Activated naive CD8-positive, alpha-beta T cell treated with anti-CD3 and anti-CD28 coated beads for 36 hours (primary cell): ENCODE data around the gene CD300H. TPM values are rescaled to one million over a fixed set of nuclear protein-coding genes. Genes with fewer than 3 reads are reported as not detected.

ENCODE experiments used
- DNase-seq: peaks from one replicate; pipeline ENCODE4 v3.0.0; 2021
- H3K27ac Mint-ChIP-seq: one replicate; pipeline ENCODE4 v1.8.0; 2022; ENCODE audit warnings: mild to moderate bottlenecking, moderate library complexity, mixed read lengths
- H3K27me3 Mint-ChIP-seq: one replicate; pipeline ENCODE4 v1.8.0; 2022; ENCODE audit warnings: mild to moderate bottlenecking, mixed read lengths
- H3K36me3 Mint-ChIP-seq: one replicate; pipeline ENCODE4 v1.8.0; 2021; ENCODE audit warnings: mild to moderate bottlenecking, mixed read lengths
- H3K4me1 Mint-ChIP-seq: one replicate; pipeline ENCODE4 v1.8.0; 2021; ENCODE audit warnings: mixed read lengths
- H3K4me3 Mint-ChIP-seq: one replicate; pipeline ENCODE4 v1.8.0; 2022; ENCODE audit warnings: mild to moderate bottlenecking, moderate library complexity, mixed read lengths
- H3K9me3 Mint-ChIP-seq: one replicate; pipeline ENCODE4 v1.8.0; 2022; ENCODE audit warnings: mixed read lengths
- total RNA-seq, 2 experiments: library from RNA; stranded (reverse); gene quantifications; one replicate each; pipeline ENCODE4 v1.2.3, GENCODE V29; 2021

Gene CD300H
- total RNA-seq, 2 experiments from 2014 or later, result not detected

GRCh38 chr17:74547264-74547663 lies 20.0 kb downstream of the CD300H start:
- H3K27me3 Mint-ChIP-seq, result no peaks in the 10 kb centered on the region
- no peak for DNase-seq
- peaks cover 4% of the 10 kb centered on the region for H3K4me1 Mint-ChIP-seq
- H3K9me3 Mint-ChIP-seq, result no peaks in the 10 kb centered on the region
- no peak overlapping the region for H3K4me3 Mint-ChIP-seq
- H3K36me3 Mint-ChIP-seq, result no peaks in the 10 kb centered on the region
- H3K27ac Mint-ChIP-seq, result no peak overlapping the region

- DNase-seq, result no peak
- Mint-ChIP-seq H3K4me3 (no peak overlapping the region), H3K36me3 (no peaks in the 10 kb centered on the region), H3K9me3 (no peaks in the 10 kb centered on the region), H3K27me3 (no peaks in the 10 kb centered on the region), H3K4me1 (peaks cover 4% of the 10 kb centered on the region), H3K27ac (no peak overlapping the region)
Measured at GRCh38 chr17:74546586-74546985, 20.7 kb downstream of the CD300H start.

GRCh38 chr17:74545843-74546230 lies 21.5 kb downstream of the CD300H start, which contains the start of gene CD300C:
Gene CD300C, minus strand, starts transcription at chr17:74546115. Its CDS starts 333 bp downstream, at chr17:74545782.
- no peak for DNase-seq
- Mint-ChIP-seq H3K27ac (no peak within 1 kb of the TSS), H3K36me3 (no peaks in the 10 kb centered on the region), H3K27me3 (no peaks in the 10 kb centered on the region), H3K4me1 (peaks cover 4% of the 10 kb centered on the region), H3K4me3 (no peak within 1 kb of the TSS), H3K9me3 (no peaks in the 10 kb centered on the region)

- Mint-ChIP-seq H3K4me3 (no peak overlapping the region), H3K27ac (no peak overlapping the region), H3K27me3 (no peaks in the 10 kb centered on the region), H3K4me1 (peaks cover 4% of the 10 kb centered on the region), H3K36me3 (no peaks in the 10 kb centered on the region), H3K9me3 (no peaks in the 10 kb centered on the region)
- no peak for DNase-seq
Measured at GRCh38 chr17:74544991-74545842, 22.1 kb downstream of the CD300H start.

- no peak for DNase-seq
- H3K9me3 Mint-ChIP-seq, result no peaks in the 10 kb centered on the region
- no peak overlapping the region for H3K27ac Mint-ChIP-seq
- H3K36me3 Mint-ChIP-seq, result no peaks in the 10 kb centered on the region
- no peaks in the 10 kb centered on the region for H3K27me3 Mint-ChIP-seq
- no peak overlapping the region for H3K4me3 Mint-ChIP-seq
- peaks cover 4% of the 10 kb centered on the region for H3K4me1 Mint-ChIP-seq
Measured at GRCh38 chr17:74543891-74544760, 23.2 kb downstream of the CD300H start.

GRCh38 chr17:74543406-74543805 lies 23.9 kb downstream of the CD300H start:
- Mint-ChIP-seq H3K9me3 (no peaks in the 10 kb centered on the region), H3K4me1 (peaks cover 4% of the 10 kb centered on the region), H3K27me3 (no peaks in the 10 kb centered on the region), H3K27ac (no peak overlapping the region), H3K4me3 (no peak overlapping the region), H3K36me3 (no peaks in the 10 kb centered on the region)
- no peak for DNase-seq

- H3K27ac Mint-ChIP-seq, result no peak overlapping the region
- peaks cover 4% of the 10 kb centered on the region for H3K4me1 Mint-ChIP-seq
Measured at GRCh38 chr17:74542727-74543383, 24.5 kb downstream of the CD300H start.

GRCh38 chr17:74542166-74542565 lies 25.1 kb downstream of the CD300H start:
- Mint-ChIP-seq H3K27me3 (peaks cover under 1% of the 10 kb centered on the region), H3K4me1 (no peaks in the 10 kb centered on the region), H3K9me3 (no peaks in the 10 kb centered on the region), H3K4me3 (no peak overlapping the region), H3K27ac (no peak overlapping the region), H3K36me3 (no peaks in the 10 kb centered on the region)
- no peak for DNase-seq

More at GRCh38 chr17:74542727-74543383, 24.5 kb downstream of the CD300H start:
- no peaks in the 10 kb centered on the region for H3K36me3 Mint-ChIP-seq
- H3K27me3 Mint-ChIP-seq, result no peaks in the 10 kb centered on the region
- DNase-seq, result no peak
- H3K4me3 Mint-ChIP-seq, result no peak overlapping the region
- no peaks in the 10 kb centered on the region for H3K9me3 Mint-ChIP-seq

GRCh38 chr17:74541176-74542111 lies 25.9 kb downstream of the CD300H start:
- Mint-ChIP-seq H3K4me3 (no peak overlapping the region), H3K4me1 (no peaks in the 10 kb centered on the region), H3K27ac (no peak overlapping the region), H3K9me3 (no peaks in the 10 kb centered on the region), H3K27me3 (peaks cover 8% of the 10 kb centered on the region), H3K36me3 (no peaks in the 10 kb centered on the region)
- no peak for DNase-seq

GRCh38 chr17:74539281-74539820 lies 28.0 kb downstream of the CD300H start:
- Mint-ChIP-seq H3K27me3 (peaks cover 22% of the 10 kb centered on the region), H3K9me3 (no peaks in the 10 kb centered on the region), H3K4me1 (no peaks in the 10 kb centered on the region), H3K36me3 (no peaks in the 10 kb centered on the region), H3K4me3 (no peak overlapping the region), H3K27ac (no peak overlapping the region)
- no peak for DNase-seq

GRCh38 chr17:74536890-74537289 lies 30.4 kb downstream of the CD300H start:
- H3K4me1 Mint-ChIP-seq, result peaks cover 2% of the 10 kb centered on the region
- H3K36me3 Mint-ChIP-seq, result no peaks in the 10 kb centered on the region
- H3K27ac Mint-ChIP-seq, result no peak overlapping the region
- H3K9me3 Mint-ChIP-seq, result no peaks in the 10 kb centered on the region
- peaks cover 45% of the 10 kb centered on the region for H3K27me3 Mint-ChIP-seq
- DNase-seq, result no peak
- H3K4me3 Mint-ChIP-seq, result no peak overlapping the region

- H3K9me3 Mint-ChIP-seq, result no peaks in the 10 kb centered on the region
- H3K27ac Mint-ChIP-seq, result no peak overlapping the region
- no peaks in the 10 kb centered on the region for H3K36me3 Mint-ChIP-seq
- no peak overlapping the region for H3K4me3 Mint-ChIP-seq
- H3K4me1 Mint-ChIP-seq, result peaks cover 2% of the 10 kb centered on the region
- no peak for DNase-seq
- peaks cover 63% of the 10 kb centered on the region for H3K27me3 Mint-ChIP-seq
Measured at GRCh38 chr17:74532115-74532514, 35.2 kb downstream of the CD300H start.

- Mint-ChIP-seq H3K27me3 (peaks cover 55% of the 10 kb centered on the region), H3K9me3 (no peaks in the 10 kb centered on the region), H3K4me1 (peaks cover 2% of the 10 kb centered on the region), H3K36me3 (no peaks in the 10 kb centered on the region), H3K27ac (no peak within 1 kb of the TSS), H3K4me3 (no peak within 1 kb of the TSS)
- no peak for DNase-seq
Measured at GRCh38 chr17:74531231-74531761, 36.0 kb downstream of the CD300H start, which contains the start of gene CD300LB. Gene CD300LB, minus strand, starts transcription at chr17:74531475. Its CDS starts 125 bp downstream, at chr17:74531350.

- H3K36me3 Mint-ChIP-seq, result no peaks in the 10 kb centered on the region
- peaks cover 2% of the 10 kb centered on the region for H3K4me1 Mint-ChIP-seq
- H3K4me3 Mint-ChIP-seq, result no peak overlapping the region
- no peak for DNase-seq
- no peaks in the 10 kb centered on the region for H3K9me3 Mint-ChIP-seq
- peaks cover 51% of the 10 kb centered on the region for H3K27me3 Mint-ChIP-seq
- no peak overlapping the region for H3K27ac Mint-ChIP-seq
Measured at GRCh38 chr17:74530831-74531150, 36.5 kb downstream of the CD300H start.
